DMS114 treated with DMSO at 0.1 percent for 48 hours (cell line): ENCODE results near the gene C16orf95.

Experiments
- DNase-seq: peaks from one replicate; lab custom pipeline; 2025; ENCODE audit not compliant: unreplicated experiment; lab: John Stamatoyannopoulos, UW

Gene C16orf95

DNA sequence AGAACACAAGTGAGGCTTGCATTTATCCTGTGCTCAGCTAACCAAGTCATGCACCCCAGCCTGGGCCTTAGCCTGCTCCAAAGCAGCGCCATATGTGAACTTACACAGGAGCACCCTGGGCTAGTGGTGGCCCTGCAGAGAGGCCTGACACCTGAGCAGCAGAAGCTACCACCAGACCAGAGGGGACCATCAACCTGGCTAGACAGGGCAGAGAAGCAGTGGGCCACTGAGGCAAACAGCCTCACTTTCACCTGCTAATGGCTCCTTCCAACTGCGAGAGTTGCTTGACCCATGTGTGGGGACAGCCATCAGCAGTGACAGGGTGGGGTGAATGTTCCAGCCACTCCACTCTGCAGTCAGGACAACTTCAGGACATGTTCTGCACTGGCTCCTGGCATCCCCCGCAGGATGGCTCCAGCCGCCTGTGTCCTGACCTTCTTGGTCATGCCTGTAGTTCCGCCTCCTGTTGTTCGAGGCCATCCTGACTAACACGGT lies 2.9 kb upstream of the C16orf95 start:
- no peak for DNase-seq

DNA sequence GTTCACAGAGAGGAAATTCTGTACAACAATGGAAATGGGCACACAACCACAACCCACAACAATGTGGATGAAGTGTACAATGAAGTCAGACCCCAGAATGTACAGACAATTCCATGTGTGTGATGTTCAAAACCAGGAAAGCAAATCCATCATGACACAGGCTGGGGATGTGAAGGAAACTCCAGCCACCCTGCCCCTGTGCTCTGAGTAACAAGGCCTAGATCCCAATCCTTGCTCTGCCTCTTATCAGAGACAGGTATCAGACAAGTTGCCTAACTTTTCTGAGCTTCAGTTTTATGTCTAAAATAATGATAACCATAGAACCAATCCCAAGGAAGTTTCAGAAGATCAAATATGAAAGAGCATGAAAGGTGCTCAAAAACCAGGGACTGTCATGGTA lies 1.8 kb upstream of the C16orf95 start:
- no peak for DNase-seq

DNA sequence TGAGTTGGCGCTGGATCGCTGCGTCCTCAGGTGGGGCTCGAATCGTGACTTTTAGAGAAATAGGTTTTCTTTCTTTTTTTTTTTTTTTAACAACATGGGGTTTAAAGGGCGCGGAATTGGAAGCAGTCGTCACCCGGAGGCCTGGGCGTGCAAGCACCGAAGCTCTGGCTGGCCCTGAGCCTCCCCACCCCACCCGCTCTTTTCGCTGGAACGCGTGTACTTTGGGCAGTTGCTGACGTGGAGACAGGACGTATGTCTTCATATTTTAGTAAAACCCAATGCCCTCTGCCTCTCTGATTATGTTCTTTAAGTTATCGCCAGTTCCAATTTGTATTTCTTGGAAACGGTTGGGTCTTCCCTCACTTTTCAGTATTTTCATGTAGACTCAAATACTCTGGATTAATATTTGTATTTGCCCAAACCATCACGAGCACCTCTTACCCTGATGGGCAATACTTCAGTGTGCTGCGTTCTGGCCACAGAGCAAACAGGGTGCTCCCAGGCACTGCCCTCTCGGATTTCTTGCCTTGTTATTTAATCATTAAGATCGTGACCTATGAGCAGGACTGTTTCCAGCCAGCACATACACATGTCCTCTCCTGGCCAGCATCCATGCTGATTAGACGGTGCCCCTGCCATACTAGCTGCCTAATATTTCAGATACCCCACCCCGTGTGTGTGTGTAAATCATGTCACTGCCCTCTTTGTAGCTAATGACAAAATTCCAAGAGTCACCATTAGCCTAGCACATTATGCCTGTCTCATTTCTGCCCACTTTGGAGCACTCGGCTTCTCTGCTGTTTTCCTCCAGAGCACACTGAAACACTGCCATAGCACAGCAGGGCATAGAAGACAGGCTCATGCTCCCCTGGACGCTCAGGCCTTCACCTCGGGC lies 805 bp upstream of the C16orf95 start:
- peak; percentile 16 for DNase-seq

DNA sequence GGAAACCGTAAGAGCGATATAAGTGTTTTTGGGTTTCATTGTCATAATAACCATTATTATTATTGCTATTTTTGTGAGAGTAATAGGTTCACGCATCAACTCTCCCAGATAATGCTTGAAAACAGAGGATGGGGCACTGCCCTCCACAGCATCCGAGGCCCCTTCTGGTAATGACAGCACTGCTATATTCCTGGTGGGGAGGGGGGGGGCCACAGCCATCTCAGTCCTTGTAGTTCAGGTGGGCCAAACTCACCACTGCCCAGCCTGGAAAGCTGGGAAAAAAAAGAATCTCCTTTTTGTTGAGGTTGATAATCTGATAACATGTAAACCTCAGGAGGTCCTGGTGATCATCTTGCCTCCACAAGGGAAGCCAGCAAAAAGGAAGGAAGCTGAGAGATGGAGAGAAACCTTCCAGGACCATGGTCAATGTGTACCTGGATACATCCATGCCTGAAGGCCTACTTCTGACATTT lies 706 bp downstream of the C16orf95 start:
- no peak for DNase-seq

DNA sequence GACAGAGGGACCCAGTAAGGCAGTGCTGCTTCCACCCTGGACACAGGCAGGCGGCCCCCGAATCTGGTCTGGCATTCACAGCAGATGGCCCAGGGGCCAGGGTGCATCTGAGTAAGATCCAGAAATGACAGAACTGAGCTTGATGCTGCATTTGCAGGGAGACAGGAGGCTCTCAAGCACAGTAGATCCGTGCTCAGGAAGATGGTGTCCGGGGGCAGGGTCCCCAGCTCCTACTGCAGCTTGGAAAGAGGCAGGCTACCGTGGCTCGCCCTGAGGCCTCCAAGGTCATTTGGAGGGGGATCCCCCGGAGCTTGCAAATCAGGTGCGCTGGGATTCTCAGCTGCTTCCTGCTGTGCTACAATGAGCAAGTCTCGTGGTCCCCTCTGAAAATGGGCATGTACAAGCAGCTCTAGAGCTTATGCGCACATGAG lies 2.2 kb downstream of the C16orf95 start:
- DNase-seq, result no peak

DNA sequence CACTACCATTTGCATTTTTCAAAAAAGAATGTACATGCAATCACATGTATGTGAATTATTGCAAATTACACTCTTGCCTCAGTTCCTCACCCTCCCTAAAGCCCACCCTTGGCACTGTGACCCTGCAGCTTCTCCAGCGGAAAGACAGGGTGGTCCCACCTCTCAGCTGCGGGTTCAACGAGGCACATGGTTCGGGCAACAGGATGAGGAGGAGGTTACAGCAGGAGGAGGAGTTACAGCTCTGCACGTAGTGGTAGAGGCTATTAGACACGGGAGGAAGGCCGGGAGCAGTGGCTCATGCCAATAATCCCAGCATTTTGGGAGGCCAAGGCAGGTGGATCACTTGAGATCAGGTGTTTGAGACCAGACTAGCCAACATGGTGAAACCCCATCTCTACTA lies 5.2 kb downstream of the C16orf95 start:
- no peak for DNase-seq

DNA sequence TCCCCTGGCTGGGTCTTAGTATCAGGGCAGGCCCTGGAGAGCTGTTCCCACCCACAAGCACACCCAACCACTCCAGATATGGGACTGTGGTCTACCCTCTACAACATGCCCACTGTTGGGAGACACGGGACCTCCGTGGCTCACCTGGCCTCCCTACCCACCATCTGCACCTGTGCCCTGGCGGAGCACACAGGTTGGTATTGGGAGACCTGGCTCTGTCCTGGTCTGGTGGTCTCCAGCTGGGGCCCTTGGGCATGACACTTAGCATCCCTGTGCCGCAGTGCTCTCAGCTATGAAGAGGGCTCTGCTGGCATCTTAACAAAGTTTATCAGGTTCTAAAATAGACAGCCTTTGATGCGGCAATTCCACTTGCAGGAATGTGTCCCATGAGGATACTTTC lies 5.8 kb downstream of the C16orf95 start:
- no peak for DNase-seq

DNA sequence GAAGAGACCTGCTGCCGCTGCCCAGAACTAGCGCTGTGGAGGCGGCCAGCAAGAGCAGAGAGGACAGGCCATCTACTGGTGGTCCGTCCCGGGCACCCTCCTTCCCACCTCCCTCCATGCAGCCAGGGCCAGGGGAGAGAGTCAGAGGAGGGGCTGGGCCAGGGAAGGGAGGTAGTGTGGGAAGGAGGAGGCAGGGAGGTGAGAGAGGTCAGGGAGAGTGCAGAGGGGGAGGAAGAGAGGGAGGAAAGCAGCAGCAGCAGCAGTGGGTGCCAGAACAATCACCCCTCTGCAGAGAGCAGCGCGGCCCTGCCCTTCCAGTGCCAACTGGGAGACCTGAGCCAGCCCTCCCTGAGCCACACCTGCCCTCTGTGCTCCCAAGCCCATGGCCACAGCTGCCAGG lies 6.6 kb downstream of the C16orf95 start:
- DNase-seq, result no peak

DNA sequence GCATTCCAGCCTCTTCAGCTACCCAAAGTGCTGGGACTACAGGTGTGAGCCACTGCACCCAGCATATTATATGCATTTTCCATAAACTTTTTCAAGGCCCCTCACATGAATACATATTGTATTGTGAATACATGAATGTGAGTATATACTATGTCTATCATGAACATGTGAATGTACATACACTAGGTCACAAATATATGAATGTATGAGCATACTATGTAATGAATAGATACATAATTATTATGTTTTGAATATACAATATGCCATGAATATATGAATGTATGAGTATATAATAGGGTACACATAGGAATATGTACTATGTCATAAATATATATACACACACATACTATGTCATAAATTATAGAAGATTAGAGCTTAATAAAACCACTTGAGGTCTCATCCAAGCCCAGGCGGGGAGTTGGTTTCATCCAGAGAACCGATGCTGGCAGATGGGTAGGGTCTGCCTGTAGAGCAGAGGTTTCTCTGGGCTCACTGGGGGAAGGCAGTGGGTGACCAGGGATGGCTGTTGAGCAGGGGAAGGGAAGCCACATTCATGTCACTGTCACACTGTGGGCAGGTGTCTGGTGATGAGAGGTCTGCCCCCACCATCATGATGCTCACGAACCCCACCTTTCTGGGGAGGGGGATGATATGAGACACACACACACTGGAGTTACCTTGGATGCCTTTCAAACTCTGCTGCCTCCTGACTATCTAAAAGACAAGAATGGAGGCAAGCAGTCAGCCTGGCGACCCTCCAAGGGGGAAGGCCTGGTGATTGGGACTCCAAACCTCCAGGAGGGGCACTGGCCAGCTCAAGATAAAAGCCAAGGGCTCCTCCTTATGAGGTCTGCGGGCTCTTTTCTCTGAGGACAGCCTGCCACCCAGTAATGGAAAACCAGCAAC lies 7.3 kb downstream of the C16orf95 start:
- no peak for DNase-seq

DNA sequence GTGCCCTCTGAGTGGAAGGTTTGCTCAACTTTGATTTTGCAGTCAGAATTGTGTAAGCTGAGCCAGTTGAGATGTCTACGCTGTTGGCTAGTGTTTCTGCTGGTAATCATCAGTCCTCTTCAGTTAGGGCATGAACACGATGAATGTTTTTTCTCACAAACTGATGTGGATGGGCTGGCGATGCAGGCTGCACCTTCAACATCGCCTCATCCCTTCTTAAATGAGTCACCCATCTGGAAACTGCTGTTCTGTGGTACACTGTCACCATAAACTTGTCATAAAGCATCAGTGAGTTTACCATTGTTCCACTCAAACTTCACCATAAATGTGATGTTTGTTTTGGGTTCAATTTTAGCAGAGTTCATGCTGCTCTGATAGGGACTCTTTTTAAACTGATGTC lies 8.4 kb downstream of the C16orf95 start:
- DNase-seq, result no peak

DNA sequence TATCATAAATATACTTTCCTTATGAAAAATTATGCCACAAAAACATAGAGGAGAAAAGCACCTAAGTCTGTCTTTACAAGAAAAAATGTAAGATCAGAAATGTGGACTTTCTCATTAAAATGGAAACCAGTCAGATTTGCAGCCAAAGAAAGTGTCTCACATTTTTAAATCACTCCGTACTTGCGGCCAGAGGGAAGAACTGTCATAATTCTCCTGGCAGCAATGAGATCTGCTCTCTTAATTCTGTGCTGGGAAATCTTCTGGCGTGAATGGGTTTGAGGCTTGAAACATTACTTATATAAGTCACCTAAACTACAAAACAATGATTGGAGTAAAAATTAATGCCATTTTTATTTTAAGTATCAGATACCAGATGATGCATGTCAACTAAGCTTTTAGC lies 10.7 kb downstream of the C16orf95 start:
- no peak for DNase-seq

DNA sequence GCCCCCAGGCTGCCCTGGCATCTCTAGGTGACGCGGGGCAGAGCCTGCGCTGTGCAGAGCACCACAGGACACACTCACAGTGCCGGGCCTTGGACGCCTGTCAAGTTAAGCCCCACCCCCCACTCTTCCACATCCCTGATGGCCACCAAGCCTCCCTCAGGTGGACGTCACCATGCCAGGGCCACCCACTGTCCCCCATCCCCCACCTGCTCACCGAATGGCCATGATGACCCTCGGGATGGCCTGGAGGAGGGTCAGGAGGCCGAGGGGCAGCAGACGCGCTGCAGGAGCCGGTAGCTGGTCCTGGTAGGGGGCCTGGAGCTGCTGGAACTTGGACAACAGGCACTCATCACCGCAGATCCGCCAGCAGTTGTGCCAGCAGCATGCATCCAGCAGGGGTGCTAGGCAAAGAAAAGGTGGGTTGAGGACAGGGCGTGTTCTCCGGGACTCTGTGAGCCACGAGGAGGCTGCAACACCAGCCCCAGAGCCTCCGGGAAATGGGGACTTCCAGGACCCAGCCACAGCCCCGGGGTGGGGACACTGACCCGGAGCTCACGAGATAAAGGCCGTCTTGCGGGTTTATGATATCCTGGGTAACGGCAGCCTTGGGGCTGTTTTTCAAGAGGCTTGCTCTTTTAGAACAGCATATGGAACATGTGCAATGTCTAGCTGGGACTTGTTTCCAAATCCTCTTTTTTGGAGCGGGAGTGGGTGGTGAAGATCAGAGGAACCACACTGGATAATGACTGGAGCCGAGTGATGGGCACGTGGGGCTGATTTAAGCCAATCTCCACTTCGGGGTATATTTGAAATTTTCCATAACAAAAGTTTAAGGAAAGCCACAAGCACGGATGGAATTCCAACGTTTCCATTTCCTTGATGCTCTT lies 11.4 kb downstream of the C16orf95 start:
- no peak for DNase-seq

DNA sequence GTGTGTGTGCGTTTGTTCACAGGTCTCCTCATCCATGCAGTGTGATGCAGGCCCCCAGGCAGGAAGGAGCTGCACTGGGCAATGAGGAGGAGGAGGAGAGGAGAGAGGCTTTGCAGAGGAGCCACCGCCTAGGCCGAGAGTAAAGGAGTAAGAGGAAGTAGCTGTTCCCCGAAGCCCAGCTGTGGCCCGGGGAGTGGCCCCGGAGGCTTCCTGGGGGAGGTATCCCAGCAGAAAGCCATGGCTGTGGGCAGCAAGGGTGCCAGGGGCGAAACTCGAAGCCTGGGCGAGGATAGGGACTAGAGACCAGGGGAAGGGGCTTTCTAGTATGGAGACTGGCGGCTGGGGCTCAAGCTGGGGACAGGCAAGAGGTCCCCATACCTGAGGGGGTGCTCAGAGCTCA lies 12.2 kb downstream of the C16orf95 start:
- no peak for DNase-seq

DNA sequence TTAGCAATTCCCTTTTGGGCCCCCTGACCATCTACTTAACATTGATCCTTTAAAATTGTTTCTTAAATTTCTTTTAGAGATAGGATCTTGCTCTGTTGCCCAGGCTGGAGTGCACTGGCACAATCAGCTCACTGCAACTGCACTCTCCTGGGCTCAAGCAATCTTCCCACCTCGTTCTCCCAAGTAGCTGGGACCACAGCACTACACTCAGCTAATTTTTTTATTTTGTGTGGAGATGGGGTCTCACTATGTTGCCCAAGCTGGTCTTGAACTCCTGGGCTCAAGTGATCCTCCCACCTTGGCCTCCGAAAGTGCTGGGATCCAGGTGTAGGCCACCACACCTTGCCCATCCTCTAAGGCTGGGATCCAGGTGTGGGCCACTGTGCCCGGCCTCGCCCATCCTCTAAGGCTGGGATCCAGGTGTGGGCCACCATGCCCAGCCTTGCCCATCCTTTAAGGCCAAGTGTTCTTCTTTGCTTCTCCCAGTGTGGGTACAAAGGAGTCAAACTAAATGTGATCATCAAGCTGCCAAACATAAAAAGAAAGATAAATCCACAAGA lies 13.2 kb downstream of the C16orf95 start:
- no peak for DNase-seq

DNA sequence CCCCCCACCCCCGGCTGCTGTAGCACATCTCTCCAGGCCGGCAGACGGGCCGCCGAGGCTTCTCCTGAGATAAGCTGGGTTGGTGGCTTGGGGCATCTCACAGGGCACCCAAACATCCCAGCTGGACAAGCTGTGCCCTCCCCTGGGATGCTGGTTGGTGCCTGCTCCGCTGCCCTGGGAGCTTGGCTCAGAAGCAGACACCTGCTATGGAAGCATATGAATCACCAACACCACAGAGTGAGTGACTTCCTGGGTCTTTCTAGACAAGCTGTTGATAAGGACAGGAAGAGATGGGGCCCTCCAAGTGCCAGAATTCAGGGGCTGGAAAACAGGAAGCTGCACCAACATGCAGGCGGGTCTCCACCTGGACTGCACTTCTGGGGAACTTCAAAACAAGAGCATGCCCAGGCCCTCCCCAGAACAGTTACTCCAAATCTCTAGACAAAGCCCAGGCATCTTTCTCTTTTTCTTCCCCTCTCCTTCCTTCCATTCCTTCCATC lies 13.7 kb downstream of the C16orf95 start:
- DNase-seq, result no peak

DNA sequence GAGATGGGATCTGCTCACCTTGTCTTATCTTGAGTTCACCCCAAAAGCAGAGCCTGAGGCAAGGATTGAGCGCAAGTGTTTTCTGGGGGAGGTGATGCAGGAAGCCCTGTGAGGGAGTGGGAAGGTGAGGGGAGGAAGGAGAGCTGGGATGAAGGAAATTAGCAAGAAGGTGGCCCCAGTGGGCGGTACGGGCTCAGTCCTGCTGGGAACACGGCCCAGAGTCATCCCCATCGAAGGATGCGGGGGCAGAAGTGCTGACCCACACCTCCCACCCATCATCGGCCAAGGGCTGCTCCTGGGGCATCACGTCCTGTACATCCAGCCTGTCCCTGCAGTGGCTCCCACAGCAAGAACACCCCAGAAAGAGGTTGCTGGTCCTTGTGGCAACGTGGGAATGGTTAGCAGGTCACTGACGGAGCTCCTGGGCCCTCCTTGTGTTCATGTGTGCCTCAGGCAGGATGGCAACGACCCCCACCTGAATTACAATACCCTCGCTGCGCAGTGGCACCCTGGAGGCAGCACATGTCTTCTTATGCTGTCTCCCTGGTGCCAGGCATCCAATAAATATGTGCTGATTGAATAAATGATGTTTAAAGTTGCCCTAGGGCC lies 18.2 kb downstream of the C16orf95 start:
- DNase-seq, result no peak

DNA sequence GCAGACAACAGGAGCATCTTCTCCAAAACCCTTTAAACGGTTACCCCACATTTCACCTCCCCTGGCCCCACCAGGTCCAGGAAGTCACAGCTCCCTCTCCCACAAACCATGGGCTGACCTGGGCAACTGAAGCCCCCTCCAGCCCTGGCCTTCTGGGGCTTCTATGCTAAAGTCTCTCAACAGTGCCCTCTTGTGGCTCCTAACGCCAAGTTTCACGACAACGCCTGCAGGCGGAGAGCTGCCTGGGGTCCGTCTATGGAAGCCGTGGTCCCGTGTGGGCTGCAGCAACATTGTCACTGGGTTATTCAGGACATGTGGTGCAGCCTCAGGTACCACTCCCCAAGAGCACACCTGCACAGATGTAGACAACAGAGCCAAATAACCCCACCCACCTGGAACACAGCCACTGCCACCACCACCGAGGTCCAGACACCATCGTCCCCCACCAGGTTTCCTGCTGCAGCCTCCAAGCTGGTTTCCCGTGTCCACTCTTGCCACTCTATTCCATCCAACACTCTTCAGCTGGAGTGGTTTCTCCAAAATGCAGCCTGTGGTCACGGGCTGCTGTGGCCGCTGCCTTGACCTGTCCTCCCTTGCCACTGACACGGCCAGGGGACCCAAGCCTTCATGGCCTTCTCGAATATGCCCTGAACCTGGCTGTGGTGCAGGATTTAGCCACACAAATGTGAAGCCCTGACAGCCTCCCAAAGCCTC lies 19.1 kb downstream of the C16orf95 start:
- no peak for DNase-seq

DNA sequence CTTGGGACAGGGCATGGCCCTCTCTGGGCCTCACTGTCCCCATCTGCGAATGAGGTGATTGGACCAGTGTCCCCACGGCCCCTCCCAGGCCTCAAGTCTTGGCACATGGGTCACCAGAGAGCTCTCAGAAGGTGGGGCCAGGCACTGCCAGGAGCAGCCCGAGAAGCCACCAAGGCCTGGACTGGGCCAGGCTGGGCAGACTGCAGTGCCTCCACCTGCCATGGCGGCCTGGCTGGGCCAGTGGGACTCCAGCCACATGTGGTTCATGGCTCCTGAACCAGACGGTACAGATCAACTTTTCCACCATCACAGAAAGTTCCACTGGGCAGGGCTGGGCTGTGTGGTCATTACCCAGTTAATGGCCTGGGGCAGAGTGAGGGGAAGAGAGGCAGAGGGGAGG lies 19.8 kb downstream of the C16orf95 start:
- no peak for DNase-seq
